Ishikawa (cell line): ENCODE measurements around the gene IPO9.

ENCODE experiments used
- CEBPB ChIP-seq: IDR thresholded peaks from 2 replicates; pipeline ENCODE4 v1.6.1; 2012
- CREB1 ChIP-seq: IDR thresholded peaks from 2 replicates; pipeline ENCODE4 v1.6.1; 2012; ENCODE audit warnings: low read depth
- EGR1 ChIP-seq: IDR thresholded peaks from 2 replicates; pipeline ENCODE4 v1.6.1; 2012
- EP300 ChIP-seq: IDR thresholded peaks from 2 replicates; pipeline ENCODE4 v1.6.1; 2012; ENCODE audit warnings: borderline replicate concordance
- FOXM1 ChIP-seq: IDR thresholded peaks from 2 replicates; pipeline ENCODE4 v1.6.1; 2012; ENCODE audit warnings: low read depth, borderline replicate concordance
- NFIC ChIP-seq: IDR thresholded peaks from 2 replicates; pipeline ENCODE4 v1.6.1; 2012
- RAD21 ChIP-seq: IDR thresholded peaks from 2 replicates; pipeline ENCODE4 v1.6.1; 2012; ENCODE audit warnings: low read depth
- TAF1 ChIP-seq: IDR thresholded peaks from 2 replicates; pipeline ENCODE4 v1.6.1; 2012; ENCODE audit warnings: low read depth, mild to moderate bottlenecking
- TCF12 ChIP-seq: IDR thresholded peaks from 2 replicates; pipeline ENCODE4 v1.6.1; 2012; ENCODE audit warnings: low read depth
- TEAD4 ChIP-seq: IDR thresholded peaks from 2 replicates; pipeline ENCODE4 v1.6.1; 2012
- YY1 ChIP-seq: IDR thresholded peaks from 2 replicates; pipeline ENCODE4 v1.6.1; 2012; ENCODE audit warnings: low read depth
- ZBTB7A ChIP-seq: IDR thresholded peaks from 2 replicates; pipeline ENCODE4 v1.6.1; 2012; ENCODE audit warnings: low read depth
- TF ChIP-seq, protein P1 (sequence below): IDR thresholded peaks from 2 replicates; pipeline ENCODE4 v1.6.1; 2012
- TF ChIP-seq, protein P2 (sequence below): IDR thresholded peaks from 2 replicates; pipeline ENCODE4 v1.6.1; 2012
- TF ChIP-seq, protein P3 (sequence below): IDR thresholded peaks from 2 replicates; pipeline ENCODE4 v1.6.1; 2012; ENCODE audit warnings: low read depth, mild to moderate bottlenecking

IPO9 gene

DNA sequence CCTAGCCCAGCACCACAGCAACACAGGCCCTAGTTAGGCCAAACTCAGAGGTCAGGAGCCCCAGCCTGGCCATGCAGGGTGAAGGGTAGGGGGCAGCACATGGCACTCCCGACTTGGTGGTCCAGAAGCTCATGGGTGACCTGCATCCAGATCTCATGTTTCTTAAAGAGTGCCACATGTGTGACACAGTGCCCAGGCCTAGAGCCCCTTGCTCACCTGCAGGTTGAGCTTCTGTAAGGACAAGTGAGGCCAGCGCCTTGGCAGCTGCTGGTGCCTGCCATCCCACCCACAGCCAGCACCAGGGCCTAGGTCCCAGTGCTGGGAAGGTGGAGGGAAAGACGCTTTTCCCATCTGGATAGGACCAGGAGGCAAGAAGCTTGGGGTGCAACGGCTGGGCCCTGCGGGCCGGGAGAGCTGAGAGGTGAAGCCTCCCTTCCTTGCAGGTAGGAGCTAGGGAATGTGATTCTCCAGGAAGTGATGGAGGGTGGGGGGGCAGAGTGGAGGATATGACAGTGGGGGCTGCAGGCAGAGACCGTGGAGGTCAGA is 66.2 kb downstream of the IPO9 start:
- TF ChIP-seq, protein P1, sequence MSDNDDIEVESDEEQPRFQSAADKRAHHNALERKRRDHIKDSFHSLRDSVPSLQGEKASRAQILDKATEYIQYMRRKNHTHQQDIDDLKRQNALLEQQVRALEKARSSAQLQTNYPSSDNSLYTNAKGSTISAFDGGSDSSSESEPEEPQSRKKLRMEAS = no peak
- TF ChIP-seq EGR1 = no peak
- TF ChIP-seq CEBPB = no peak
- TF ChIP-seq EP300 = no peak
- no peak for TF ChIP-seq TAF1
- TF ChIP-seq, protein P2, sequence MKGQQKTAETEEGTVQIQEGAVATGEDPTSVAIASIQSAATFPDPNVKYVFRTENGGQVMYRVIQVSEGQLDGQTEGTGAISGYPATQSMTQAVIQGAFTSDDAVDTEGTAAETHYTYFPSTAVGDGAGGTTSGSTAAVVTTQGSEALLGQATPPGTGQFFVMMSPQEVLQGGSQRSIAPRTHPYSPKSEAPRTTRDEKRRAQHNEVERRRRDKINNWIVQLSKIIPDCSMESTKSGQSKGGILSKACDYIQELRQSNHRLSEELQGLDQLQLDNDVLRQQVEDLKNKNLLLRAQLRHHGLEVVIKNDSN = no peak
- no peak for TF ChIP-seq NFIC
- TF ChIP-seq FOXM1 = no peak

DNA sequence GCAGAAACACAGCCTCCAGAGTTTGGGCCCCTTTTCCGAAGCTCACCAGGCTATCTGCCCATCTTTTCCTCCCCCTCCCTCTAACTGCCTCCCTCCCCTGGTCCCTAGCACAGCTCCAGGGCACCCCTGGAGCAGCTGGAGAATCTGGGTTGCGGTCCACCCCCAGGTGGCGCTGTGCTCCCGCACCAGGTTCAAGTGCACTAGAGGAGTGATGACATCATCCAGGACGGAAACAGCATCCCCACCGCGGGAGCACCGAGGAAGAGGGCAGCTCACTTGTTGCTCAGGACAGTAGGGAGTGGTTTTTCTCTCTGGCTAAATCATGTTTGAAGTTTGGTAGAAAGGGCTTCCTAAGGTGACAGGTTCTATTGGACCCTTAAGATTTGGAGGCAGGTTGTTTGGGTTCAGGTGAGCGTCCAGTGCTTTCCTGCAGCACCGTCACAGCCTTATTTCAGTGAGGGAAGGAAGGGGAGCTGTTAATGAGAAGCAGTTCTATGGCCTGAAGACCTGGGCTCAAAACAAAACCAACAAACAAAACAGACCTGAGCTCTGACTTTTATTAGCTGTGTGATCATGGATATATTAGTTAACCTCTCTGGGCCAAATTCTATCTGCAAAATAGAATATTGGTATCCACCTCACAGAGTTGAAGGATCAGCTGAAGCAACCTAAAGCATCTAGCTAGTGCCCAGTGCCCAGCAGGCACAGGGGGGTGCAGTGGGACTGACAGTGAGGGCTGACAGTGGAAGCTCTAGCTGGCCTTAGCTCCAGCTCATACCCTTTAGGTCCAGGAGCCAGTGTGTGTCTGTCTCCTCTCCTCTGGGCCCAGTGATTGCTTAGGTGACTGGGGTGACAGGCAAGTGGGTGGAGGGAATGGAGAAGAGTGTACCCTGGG is 67.2 kb downstream of the IPO9 start:
- TF ChIP-seq TCF12 (0 out of 2 replicates have a peak, but pooled peaks have one; percentile 32), FOXM1 (no peak), CEBPB (0 out of 2 replicates have a peak, but pooled peaks have one; percentile 32), RAD21 (peak; percentile 99), CREB1 (peak; percentile 42; the same call in 1 of the 2 replicates), NFIC (no peak), YY1 (no peak), EP300 (no peak), TAF1 (no peak), TEAD4 (no peak), ZBTB7A (no peak), EGR1 (no peak)
- TF ChIP-seq, protein P2 = no peak
- TF ChIP-seq, protein P3, sequence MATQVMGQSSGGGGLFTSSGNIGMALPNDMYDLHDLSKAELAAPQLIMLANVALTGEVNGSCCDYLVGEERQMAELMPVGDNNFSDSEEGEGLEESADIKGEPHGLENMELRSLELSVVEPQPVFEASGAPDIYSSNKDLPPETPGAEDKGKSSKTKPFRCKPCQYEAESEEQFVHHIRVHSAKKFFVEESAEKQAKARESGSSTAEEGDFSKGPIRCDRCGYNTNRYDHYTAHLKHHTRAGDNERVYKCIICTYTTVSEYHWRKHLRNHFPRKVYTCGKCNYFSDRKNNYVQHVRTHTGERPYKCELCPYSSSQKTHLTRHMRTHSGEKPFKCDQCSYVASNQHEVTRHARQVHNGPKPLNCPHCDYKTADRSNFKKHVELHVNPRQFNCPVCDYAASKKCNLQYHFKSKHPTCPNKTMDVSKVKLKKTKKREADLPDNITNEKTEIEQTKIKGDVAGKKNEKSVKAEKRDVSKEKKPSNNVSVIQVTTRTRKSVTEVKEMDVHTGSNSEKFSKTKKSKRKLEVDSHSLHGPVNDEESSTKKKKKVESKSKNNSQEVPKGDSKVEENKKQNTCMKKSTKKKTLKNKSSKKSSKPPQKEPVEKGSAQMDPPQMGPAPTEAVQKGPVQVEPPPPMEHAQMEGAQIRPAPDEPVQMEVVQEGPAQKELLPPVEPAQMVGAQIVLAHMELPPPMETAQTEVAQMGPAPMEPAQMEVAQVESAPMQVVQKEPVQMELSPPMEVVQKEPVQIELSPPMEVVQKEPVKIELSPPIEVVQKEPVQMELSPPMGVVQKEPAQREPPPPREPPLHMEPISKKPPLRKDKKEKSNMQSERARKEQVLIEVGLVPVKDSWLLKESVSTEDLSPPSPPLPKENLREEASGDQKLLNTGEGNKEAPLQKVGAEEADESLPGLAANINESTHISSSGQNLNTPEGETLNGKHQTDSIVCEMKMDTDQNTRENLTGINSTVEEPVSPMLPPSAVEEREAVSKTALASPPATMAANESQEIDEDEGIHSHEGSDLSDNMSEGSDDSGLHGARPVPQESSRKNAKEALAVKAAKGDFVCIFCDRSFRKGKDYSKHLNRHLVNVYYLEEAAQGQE = no peak
- TF ChIP-seq, protein P1 = no peak

DNA sequence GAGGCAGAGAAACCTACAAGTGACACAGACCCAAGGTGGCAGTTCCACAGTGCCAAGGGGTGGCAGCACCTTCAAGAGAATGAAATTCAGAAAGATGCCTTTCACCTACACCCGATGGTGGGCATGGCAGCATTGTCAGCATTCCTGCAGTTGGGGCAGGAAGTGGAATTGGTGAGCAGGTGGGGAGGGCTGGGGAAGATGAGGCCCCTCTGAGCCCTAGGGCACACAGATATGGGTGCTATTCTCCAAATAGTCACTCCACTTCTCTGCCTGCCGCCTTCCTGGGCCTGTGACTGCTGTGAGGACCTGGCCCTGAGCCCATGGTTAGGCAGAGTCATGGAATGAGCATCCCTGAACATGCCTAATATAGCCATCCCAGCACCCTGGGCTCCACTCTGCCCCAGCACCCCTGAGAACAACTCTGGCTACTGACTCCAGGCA is 68.0 kb downstream of the IPO9 start:
- TF ChIP-seq RAD21 = peak; percentile 54
- TF ChIP-seq, protein P1 = no peak

DNA sequence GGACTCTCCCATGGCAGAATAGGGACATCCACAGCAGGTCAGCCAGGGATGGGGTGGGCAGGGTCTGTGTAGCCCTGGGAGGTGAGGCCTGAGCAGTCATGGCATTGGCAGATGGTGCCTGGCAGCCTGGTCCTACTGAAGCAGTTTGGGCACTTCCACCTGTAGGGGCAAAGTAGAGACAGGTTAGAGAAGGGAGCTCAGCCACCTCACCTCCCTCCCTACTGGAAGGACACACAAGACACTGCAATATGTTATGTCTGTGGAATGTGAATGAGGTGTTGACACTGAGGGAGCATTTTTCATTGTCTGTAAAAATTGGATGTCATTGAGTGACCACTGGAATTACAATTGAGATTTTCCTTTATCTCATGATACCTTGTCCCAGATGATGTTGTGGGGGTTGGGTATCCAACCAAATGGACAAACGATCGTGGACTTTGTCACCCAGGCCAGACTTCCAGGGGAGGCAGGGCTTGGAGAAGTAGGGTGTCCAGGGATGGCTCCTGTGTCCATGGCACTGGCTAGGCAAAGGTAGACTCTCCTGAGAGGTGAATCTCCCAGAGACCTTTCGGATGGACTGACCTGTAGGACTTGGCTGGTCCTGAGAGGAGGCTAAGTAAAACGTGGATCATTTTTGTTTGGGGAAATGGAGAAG is 69.4 kb downstream of the IPO9 start:
- TF ChIP-seq CREB1 (no peak), TCF12 (no peak), EGR1 (no peak), YY1 (no peak)
- TF ChIP-seq, protein P1 = no peak

DNA sequence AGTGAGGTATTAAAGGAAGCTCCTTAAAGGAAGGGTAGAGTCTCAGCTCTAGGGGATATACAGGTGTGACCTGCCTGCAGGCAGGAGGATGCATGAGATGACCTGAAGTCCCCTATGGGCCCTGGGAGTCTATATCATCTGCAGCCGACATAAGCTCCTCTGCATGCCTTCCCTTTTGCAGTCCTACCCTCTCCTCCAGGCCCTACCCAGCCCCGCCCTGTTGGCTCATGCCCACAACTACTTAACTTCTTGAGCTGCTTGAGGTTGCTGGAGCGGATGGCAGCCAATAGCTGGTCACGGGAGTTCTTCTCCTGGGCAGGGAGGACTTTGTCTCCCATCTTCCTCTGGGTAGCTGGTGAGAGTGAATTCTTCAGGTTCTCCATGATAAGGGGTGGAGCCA is 70.0 kb downstream of the IPO9 start:
- TF ChIP-seq, protein P1 = no peak
- TF ChIP-seq CEBPB (no peak), TCF12 (no peak), EP300 (no peak), CREB1 (no peak), ZBTB7A (no peak), TAF1 (no peak)
- TF ChIP-seq, protein P2 = no peak
- TF ChIP-seq, protein P3 = no peak
